Gastroesophageal sphincter (tissue), 4 donors: Measurements from ENCODE around the gene RPS23. TPM values are rescaled to one million over a fixed set of nuclear protein-coding genes. Genes with fewer than 3 reads are reported as not detected.
A peak's percentile ranks its signal among the peaks of the same experiment; 100 is the strongest.

Experiments
- ATAC-seq: fragments of 150-250 bp; one replicate; pipeline ENCODE4 v1.9.1; 2016; ENCODE audit warnings: mild to moderate bottlenecking, moderate library complexity
- H3K27ac ChIP-seq, 4 donors: fragments of 200-600 bp; sonication (generic) in 3 of 4; 1 replicate in 3 of 4; 2 replicates in 1 of 4; pipeline ENCODE4 v1.5.1; 2016 to 2019
- H3K27me3 ChIP-seq: fragments of 200-600 bp; sonication (generic); one replicate; pipeline ENCODE4 v1.5.1; 2019
- H3K36me3 ChIP-seq, 2 donors: fragments of 200-600 bp; sonication (generic); one replicate each; pipeline ENCODE4 v1.5.1; 2019; ENCODE audit warnings: control low read depth in 1 of 2
- H3K4me1 ChIP-seq, 3 donors: fragments of 200-600 bp; sonication (generic); 1 replicate in 2 of 3; 2 replicates in 1 of 3; pipeline ENCODE4 v1.5.1; 2016 to 2019; ENCODE audit warnings: control low read depth in 2 of 3
- H3K4me3 ChIP-seq, 2 donors: fragments of 200-600 bp; sonication (generic); one replicate each; pipeline ENCODE4 v1.5.1; 2019; ENCODE audit warnings: mild to moderate bottlenecking in 1 of 2, moderate library complexity in 1 of 2
- H3K9me3 ChIP-seq, 3 donors: fragments of 200-600 bp; sonication (generic); one replicate each; pipeline ENCODE4 v1.5.1; 2017 to 2019; ENCODE audit warnings: control low read depth in 2 of 3
- CTCF ChIP-seq, 4 experiments: fragments of 200-600 bp in 2 of 4; fragments of 450-650 bp in 2 of 4; sonication (generic) in 1 of 4; IDR thresholded peaks; one replicate each; pipeline ENCODE4 v1.5.1; 2017 to 2019; ENCODE audit warnings: antibody characterized with exemption in 4 of 4, mild to moderate bottlenecking in 2 of 4, moderate library complexity in 2 of 4
- EP300 ChIP-seq: sonication (generic); formaldehyde crosslinking; IDR thresholded peaks from one replicate; pipeline ENCODE4 v1.6.1; 2017; ENCODE audit warnings: antibody characterized with exemption, mild to moderate bottlenecking
- POLR2A ChIP-seq, 2 donors: fragments of 450-650 bp; IDR thresholded peaks; one replicate each; pipeline ENCODE4 v1.6.1; 2017; ENCODE audit warnings: antibody characterized with exemption in 2 of 2, mild to moderate bottlenecking in 2 of 2, moderate library complexity in 1 of 2
- POLR2AphosphoS5 ChIP-seq: sonication (generic); formaldehyde crosslinking; IDR thresholded peaks from one replicate; pipeline ENCODE4 v1.6.1; 2017; ENCODE audit warnings: antibody characterized with exemption
- WGBS, 2 donors: methylation state at CpG; one replicate each; pipeline ENCODE4 v1.1.5; 2018; ENCODE audit warnings: low coverage in 1 of 2; 5-methylcytosine and 5-hydroxymethylcytosine counted together
- total RNA-seq, 4 donors: library from RNA; depleted of rRNA; stranded (reverse); fragments of >200 nt; gene quantifications; one replicate each; pipeline ENCODE4 v1.1.0, GENCODE V29; 2016

RPS23 gene
- total RNA-seq, result 1,000 to 10,000 TPM; 1,991 to 3,565 (median 2,994) TPM

- ATAC-seq, result peak; percentile 97
- peak; percentile 54 to 74 for TF ChIP-seq POLR2A (IDR thresholded peaks at IDR 0.05)
- TF ChIP-seq EP300, result no peak
- peak; percentile 91 for TF ChIP-seq POLR2AphosphoS5
- peak in 1 of 4 experiments; percentile 7 for TF ChIP-seq CTCF (IDR thresholded peaks at IDR 0.05)
- no peaks in the 10 kb centered on the region for H3K27me3 ChIP-seq
- peak within 1 kb of the TSS; percentile 80 to 88 for H3K4me3 ChIP-seq
- H3K9me3 ChIP-seq, result no peaks in the 10 kb centered on the region
- H3K27ac ChIP-seq, result peak within 1 kb of the TSS; percentile 49 to 87 (median 80)
- peaks cover 0 to 32% (median 0%) of the 10 kb centered on the region in 3 donors for H3K4me1 ChIP-seq
- H3K36me3 ChIP-seq, result peaks cover 0 to 34% of the 10 kb centered on the region in 2 donors
- 0 to 1% methylated on average over 8 to 23 of the region's 60 CpGs for WGBS, 2 donors
These were observed at the start of gene RPS23 for GRCh38 chr5:82277987-82278710. Gene RPS23 (minus strand): TSS chr5:82278354. CDS start chr5:82278323, 31 bp downstream.

GRCh38 chr5:82327941-82328340 lies 49.8 kb upstream of the RPS23 start:
- Histone ChIP-seq H3K27ac (no peak overlapping the region), H3K9me3 (no peaks in the 10 kb centered on the region), H3K4me3 (no peak overlapping the region), H3K27me3 (no peaks in the 10 kb centered on the region), H3K4me1 (peaks cover 0 to 16% (median 0%) of the 10 kb centered on the region in 3 donors), H3K36me3 (no peaks in the 10 kb centered on the region)
- no peak for TF ChIP-seq EP300
- no peak for TF ChIP-seq POLR2AphosphoS5
- TF ChIP-seq CTCF (IDR thresholded peaks at IDR 0.05), result no peak
- ATAC-seq, result no peak

GRCh38 chr5:82325996-82326395 lies 47.8 kb upstream of the RPS23 start:
- Histone ChIP-seq H3K9me3 (no peaks in the 10 kb centered on the region), H3K4me3 (no peak overlapping the region), H3K36me3 (no peaks in the 10 kb centered on the region), H3K4me1 (peaks cover 0 to 10% (median 0%) of the 10 kb centered on the region in 3 donors), H3K27me3 (peaks cover 5% of the 10 kb centered on the region), H3K27ac (no peak overlapping the region)
- WGBS, 2 donors, result 38 to 57% methylated on average over 1 of the region's 1 CpG
- ATAC-seq, result no peak
- TF ChIP-seq EP300 (no peak), POLR2AphosphoS5 (no peak), POLR2A (IDR thresholded peaks at IDR 0.05) (no peak), CTCF (IDR thresholded peaks at IDR 0.05) (no peak)

- Histone ChIP-seq H3K27ac (no peak overlapping the region), H3K36me3 (no peaks in the 10 kb centered on the region), H3K27me3 (peaks cover 5% of the 10 kb centered on the region), H3K4me3 (no peak overlapping the region), H3K9me3 (no peaks in the 10 kb centered on the region), H3K4me1 (peaks cover 0 to 1% (median 0%) of the 10 kb centered on the region in 3 donors)
- ATAC-seq, result no peak
- WGBS, 2 donors, result 82 to 84% methylated on average over 7 to 10 of the region's 10 CpGs
- TF ChIP-seq CTCF (IDR thresholded peaks at IDR 0.05) (no peak), POLR2A (IDR thresholded peaks at IDR 0.05) (no peak), EP300 (no peak), POLR2AphosphoS5 (no peak)
These were observed 47.0 kb upstream of the RPS23 start for GRCh38 chr5:82325155-82325554.

GRCh38 chr5:82320966-82321365 lies 42.8 kb upstream of the RPS23 start:
- no peaks in the 10 kb centered on the region for H3K9me3 ChIP-seq
- peaks cover 5% of the 10 kb centered on the region for H3K27me3 ChIP-seq
- no peaks in the 10 kb centered on the region for H3K36me3 ChIP-seq
- H3K27ac ChIP-seq, result no peak overlapping the region
- TF ChIP-seq CTCF (IDR thresholded peaks at IDR 0.05), result no peak
- TF ChIP-seq POLR2AphosphoS5, result no peak
- TF ChIP-seq POLR2A (IDR thresholded peaks at IDR 0.05), result no peak
- TF ChIP-seq EP300, result no peak
- 55 to 83% methylated on average over 2 of the region's 2 CpGs for WGBS, 2 donors
- ATAC-seq, result no peak
- no peaks in the 10 kb centered on the region for H3K4me1 ChIP-seq
- no peak overlapping the region for H3K4me3 ChIP-seq
